Measurements from ENCODE around the gene CYB5RL.
"Not testable (repeated sequence)": the region's sequence is repeated elsewhere in the genome, so short reads cannot be mapped to it uniquely, and the experiment has no call there.

CYB5RL gene, protein sequence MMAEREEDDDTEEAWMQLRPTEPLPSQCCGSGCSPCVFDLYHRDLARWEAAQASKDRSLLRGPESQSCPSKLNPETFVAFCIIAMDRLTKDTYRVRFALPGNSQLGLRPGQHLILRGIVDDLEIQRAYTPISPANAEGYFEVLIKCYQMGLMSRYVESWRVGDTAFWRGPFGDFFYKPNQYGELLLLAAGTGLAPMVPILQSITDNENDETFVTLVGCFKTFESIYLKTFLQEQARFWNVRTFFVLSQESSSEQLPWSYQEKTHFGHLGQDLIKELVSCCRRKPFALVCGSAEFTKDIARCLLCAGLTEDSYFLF

DNA sequence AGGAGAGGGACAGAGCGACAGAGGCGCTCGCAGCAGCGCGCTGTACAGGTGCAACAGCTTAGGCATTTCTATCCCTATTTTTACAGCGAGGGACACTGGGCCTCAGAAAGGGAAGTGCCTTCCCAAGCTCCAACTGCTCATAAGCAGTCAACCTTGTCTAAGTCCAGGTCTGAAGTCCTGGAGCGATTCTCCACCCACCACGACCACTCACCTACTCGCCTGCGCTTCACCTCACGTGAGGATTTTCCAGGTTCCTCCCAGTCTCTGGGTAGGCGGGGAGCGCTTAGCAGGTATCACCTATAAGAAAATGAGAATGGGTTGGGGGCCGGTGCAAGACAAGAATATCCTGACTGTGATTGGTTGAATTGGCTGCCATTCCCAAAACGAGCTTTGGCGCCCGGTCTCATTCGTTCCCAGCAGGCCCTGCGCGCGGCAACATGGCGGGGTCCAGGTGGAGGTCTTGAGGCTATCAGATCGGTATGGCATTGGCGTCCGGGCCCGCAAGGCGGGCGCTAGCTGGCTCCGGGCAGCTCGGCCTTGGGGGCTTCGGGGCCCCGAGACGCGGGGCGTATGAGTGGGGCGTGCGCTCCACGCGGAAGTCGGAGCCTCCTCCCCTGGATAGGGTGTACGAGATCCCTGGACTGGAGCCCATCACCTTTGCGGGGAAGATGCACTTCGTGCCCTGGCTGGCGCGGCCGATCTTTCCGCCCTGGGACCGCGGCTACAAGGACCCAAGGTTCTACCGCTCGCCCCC, at the start of gene CYB5RL, which contains the start of gene MRPL37:
TSS of gene CYB5RL (minus strand) at position 266 of the 754 bp plus-strand sequence. CDS start 4,414 bp downstream, outside the sequence.
TSS of gene MRPL37 (plus strand) at position 403 of the 754 bp plus-strand sequence. CDS start at position 480, 77 bp downstream.
- peak; percentile 88 to 95 for DNase-seq

- DNase-seq: no peak
Observed at GRCh38 chr1:54248966-54249365, 49.1 kb upstream of the CYB5RL start.

DNA sequence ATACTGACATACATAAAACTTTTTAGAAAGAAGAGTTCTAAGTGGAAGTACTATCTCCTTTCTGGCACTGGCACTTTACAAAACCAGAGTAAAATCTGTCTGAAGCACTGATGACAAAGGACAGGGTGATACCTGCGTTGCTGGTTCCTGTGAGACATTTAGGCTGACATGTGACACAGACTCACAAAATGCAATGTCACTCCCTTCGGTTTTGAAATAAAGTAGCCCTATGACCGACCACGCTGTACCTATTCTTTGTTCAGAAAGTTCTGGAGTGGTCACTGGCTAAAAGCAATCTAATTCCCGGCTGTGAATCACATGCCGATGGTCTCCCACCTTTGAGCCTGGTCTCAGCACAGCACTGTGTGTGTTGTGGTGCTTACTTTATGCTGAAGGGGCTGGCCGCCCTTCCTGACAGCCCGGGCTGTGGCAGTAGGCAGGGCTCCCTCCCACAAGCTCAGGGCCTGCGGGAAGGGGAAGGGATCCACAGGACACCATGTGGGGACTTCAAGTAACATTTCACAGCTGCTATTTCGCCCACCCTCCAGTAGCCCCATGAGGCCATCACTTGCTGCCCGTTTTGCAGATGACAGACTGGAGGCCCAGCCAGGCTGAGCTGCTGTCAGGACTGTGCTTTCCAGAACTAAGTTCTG, 48.2 kb upstream of the CYB5RL start:
- no peak for DNase-seq

DNA sequence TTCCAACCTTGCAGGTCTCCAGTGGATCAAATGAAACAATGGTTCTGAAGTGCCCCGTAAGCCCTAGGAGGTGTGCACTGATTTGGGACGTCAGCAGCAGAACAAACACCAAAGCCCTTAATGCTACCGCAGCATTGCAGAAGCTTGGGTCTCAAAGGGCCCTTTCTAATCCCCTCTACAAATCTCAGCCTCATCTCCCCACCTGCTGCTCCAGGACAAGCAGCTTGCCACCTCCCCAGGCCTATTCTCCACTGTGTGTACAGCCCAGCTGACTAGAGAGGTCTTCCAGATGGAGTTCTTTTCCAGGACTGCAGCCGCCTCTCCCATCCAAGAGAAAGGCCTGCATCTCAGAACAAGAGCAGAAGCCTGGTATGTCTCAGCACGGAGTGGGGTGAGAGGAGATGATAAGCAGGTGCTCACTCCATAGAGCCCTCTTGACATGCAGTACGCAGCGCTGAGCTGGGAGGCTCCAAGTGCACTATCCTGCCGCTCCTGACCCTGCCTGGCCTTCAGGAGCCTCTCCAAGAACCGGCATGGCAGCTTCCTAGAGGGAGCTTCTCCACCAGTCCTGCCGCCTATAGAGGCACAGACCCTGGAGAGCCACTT, 46.4 kb upstream of the CYB5RL start:
- no peak for DNase-seq

- DNase-seq: no peak
Observed at GRCh38 chr1:54245501-54245900, 45.7 kb upstream of the CYB5RL start.

GRCh38 chr1:54244655-54245054, 44.8 kb upstream of the CYB5RL start:
- DNase-seq: no peak

DNA sequence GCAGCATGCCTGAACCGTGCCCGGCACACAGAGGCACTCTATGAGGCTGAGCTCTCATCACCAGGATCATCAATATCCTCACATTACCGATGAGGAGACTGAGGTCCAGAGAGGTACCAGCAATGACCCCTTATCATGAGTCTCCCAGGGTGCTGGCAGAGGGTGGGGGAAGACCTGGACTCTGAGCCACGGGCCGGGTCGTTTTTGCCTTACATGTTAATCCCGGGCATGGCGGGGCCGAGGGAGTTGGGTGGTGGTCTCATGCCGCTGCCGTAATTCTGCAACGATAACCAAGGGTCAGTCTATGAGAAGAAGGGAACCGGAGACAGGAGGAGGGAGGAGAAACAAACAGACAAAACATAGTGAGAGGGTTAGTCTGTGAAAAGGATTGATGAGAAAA, 43.2 kb upstream of the CYB5RL start:
- no peak for DNase-seq

DNA sequence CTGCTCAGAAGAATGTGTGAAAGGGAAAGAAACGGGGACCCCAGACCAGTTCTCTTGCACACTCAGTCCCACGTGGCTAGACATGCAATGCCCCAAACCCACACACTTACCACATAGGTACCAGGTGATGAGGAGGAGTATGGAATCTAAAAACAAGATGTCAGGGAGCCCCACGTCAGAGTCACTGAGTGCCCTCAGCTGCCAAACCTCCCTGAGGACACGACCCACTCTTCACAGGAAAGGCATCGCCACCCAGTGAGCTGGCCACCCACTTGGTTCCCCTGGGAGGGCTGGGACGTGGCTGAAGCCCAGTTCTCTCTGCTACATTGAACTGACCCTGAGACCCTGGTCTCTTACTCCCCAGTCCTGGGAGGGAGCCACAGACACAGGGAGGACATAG, 41.5 kb upstream of the CYB5RL start:
- no peak for DNase-seq

DNA sequence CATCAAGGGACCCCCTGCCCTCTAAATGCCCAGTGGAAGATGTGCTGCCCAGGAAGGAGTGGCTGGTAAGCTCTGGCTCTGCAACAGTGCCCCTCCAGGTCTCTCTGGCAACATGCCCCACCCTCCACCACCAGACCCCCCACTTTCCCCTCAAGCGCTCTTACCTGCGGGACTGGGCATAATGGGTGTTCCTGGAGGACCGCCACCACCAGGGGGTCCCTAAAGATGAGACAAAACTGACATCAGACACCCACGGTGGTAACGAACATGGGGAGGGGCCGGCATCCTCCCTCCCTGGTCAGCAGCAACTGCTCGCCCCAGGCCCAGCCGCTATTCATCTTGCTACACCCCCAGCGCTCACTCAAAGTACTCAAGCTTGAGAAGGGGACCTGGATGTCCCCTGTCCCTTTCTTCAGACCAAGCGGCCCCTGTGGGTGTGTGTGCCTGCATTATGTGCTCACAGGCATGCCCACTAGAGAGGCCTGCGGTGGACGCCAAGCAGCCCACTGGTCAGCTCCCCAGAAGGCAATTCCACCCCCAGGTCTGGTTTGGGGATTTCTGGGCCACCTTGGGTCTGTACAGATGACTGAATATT, 41.0 kb upstream of the CYB5RL start:
- DNase-seq: no peak

- DNase-seq: no peak
Observed at GRCh38 chr1:54239631-54240031, 39.8 kb upstream of the CYB5RL start.

GRCh38 chr1:54239035-54239383, 39.2 kb upstream of the CYB5RL start:
- no peak for DNase-seq

DNA sequence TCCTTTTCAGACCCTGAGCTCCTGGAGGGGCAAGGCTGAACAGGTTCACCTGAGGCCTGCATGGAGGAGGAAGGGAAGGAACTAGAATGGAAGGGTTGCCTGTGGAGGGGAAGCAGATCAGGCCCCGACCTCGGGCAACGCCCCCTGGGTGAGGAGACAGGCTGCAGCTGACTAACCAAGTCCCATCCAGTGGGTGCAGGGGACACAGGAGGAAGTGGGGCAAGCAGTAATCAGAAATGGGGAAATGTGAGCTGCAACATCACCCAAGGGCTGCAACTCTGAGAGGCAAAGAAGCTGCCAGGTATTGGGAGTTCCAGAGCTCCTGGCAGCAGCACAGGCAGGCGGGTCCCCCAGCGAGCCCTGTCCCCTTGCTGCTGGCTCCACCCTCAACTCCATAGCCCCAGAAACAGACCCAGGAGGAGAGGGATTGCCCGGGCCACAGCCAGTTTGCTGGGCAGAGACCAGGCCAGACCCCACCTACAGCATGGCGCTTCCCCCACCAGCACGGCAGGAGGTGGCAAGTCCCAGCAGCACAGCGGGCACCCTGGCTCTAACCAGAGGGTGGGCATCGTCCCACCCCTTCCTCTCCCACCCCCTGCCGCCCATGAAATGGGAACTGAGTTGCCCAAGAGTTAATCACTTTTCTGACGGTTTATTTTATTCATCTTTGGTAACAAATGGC, 38.7 kb upstream of the CYB5RL start:
- DNase-seq: peak in 1 of 2 donors; percentile 40

GRCh38 chr1:54237586-54237985, 37.8 kb upstream of the CYB5RL start:
- DNase-seq: no peak

GRCh38 chr1:54234284-54234683, 34.5 kb upstream of the CYB5RL start:
- no peak for DNase-seq

- DNase-seq: not testable (repeated sequence)
Observed at GRCh38 chr1:54233196-54233595, 33.4 kb upstream of the CYB5RL start.

- DNase-seq: peak; percentile 8 to 13
Observed at GRCh38 chr1:54230507-54231339, 30.9 kb upstream of the CYB5RL start.

GRCh38 chr1:54229281-54229891, 29.6 kb upstream of the CYB5RL start:
- DNase-seq: no peak

DNA sequence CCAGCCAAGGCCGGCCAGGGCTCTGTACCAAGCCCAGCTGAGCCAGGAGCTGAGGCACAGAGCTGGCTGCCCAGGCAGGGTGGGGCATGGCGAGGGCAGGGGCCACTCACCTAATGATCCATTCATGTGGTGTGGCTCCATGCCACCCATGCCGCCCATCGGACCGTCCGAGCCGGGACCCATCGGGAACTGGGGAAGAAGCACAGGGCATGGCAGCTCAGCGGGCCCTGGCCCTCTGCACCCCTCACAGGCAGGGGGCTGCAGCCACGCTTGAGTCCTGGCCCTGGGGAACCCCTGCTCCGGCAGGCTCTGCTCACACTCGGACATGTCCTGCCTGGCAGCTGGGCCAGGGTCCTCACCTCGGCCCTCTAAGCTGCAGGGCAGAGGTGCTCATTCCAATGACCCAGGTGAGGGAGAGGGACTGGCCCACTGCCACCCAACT, 28.8 kb upstream of the CYB5RL start:
- no peak for DNase-seq

- DNase-seq: no peak
Observed at GRCh38 chr1:54227891-54228310, 28.1 kb upstream of the CYB5RL start.

GRCh38 chr1:54227091-54227602, 27.3 kb upstream of the CYB5RL start:
- peak in 1 of 2 donors; percentile 48 for DNase-seq

All from CD4-positive, alpha-beta T cell treated with Interferon alpha-2 for 1 hour (primary cell).